ENCODE data around the gene HSPA9.

The HSPA9 gene

GRCh38 chr5:138543730-138544104, 31.5 kb downstream of the HSPA9 start:
- CTCF ChIA-PET = interaction anchor here (0.6 to 2.9 kb wide), 3 partner anchors 40 to 1370 kb away, joined by 4 to 10 read pairs (median 6); no protein-coding TSS in a partner anchor
- H3K4me1 ChIP-seq (ENCODE audit: control insufficient read depth, insufficient read depth, low read length) = peaks cover 11% of the 10 kb centered on the region
- POLR2A ChIA-PET = interaction anchor here (0.6 to 2.7 kb wide), 26 partner anchors 9 to 655 kb away, joined by 3 to 30 read pairs (median 5); partner anchors contain the start of genes BRD8, CDC23, CDC25C and EGR1
- peaks cover 0 to 30% of the 10 kb centered on the region in 2 experiments; a peak in 2 of 3 replicates for H3K36me3 ChIP-seq (ENCODE audit: control insufficient read depth in 2 of 2, insufficient read depth in 1 of 2, low read length in 2 of 2)
- TF ChIP-seq ZNF501 (tag by site-specific recombination; IDR thresholded peaks at IDR 0.05) = peak; percentile 48; the same call in 1 of the 2 replicates
- TF ChIP-seq ZNF138 (tag by site-specific recombination; IDR thresholded peaks at IDR 0.05; ENCODE audit: borderline replicate concordance) = 0 out of 2 replicates have a peak, but pooled peaks have one; percentile 61
- peak; percentile 82 for TF ChIP-seq ZNF600 (tag by site-specific recombination; IDR thresholded peaks at IDR 0.05)
- 0 out of 2 replicates have a peak, but pooled peaks have one; percentile 58 for TF ChIP-seq BCL11B (tag by site-specific recombination; IDR thresholded peaks at IDR 0.05; ENCODE audit: low read depth)
- no peak for TF ChIP-seq ZNF335 (tag by site-specific recombination; conservative IDR thresholded peaks at IDR 0.05)
- TF ChIP-seq ZNF510 (tag by site-specific recombination; IDR thresholded peaks at IDR 0.05; ENCODE audit: insufficient replicate concordance) = no peak
- no peak for TF ChIP-seq ZNF518A (tag by site-specific recombination; conservative IDR thresholded peaks at IDR 0.05; ENCODE audit: low read depth)
- 0 out of 2 replicates have a peak, but pooled peaks have one; percentile 1 for TF ChIP-seq ZNF391 (tag by site-specific recombination; IDR thresholded peaks at IDR 0.05; ENCODE audit: borderline replicate concordance, low read depth)
- TF ChIP-seq ZNF560 (tag by site-specific recombination; IDR thresholded peaks at IDR 0.05; ENCODE audit: borderline replicate concordance) = no peak
- TF ChIP-seq ZFP37 (tag by site-specific recombination; IDR thresholded peaks at IDR 0.05) = 0 out of 2 replicates have a peak, but pooled peaks have one; percentile 56
- peak; percentile 5; the same call in 1 of the 2 replicates for TF ChIP-seq ZSCAN30 (tag by site-specific recombination; IDR thresholded peaks at IDR 0.05)
- no peak for TF ChIP-seq ZNF133 (tag by site-specific recombination; IDR thresholded peaks at IDR 0.05)
- no peak for TF ChIP-seq ZNF555 (tag by site-specific recombination; conservative IDR thresholded peaks at IDR 0.05)
- TF ChIP-seq FEZF1 (tag by site-specific recombination; IDR thresholded peaks at IDR 0.05) = no peak
- H3K9me3 ChIP-seq (ENCODE audit: control insufficient read depth, insufficient read depth, low read depth, low read length) = no peaks in the 10 kb centered on the region
- peak overlapping the region; percentile 98 for H3K4me3 ChIP-seq (ENCODE audit: low read depth, low read length)
- peak overlapping the region; percentile 76 for H3K27ac ChIP-seq (ENCODE audit: extremely low read depth, low read depth, low read length)

GRCh38 chr5:138542956-138543729, 32.1 kb downstream of the HSPA9 start, which contains the start of gene ETF1:
Gene ETF1, minus strand, starts transcription at chr5:138543236. Its CDS starts 318 bp downstream, at chr5:138542918.
- no peaks in the 10 kb centered on the region for H3K9me3 ChIP-seq (ENCODE audit: control insufficient read depth, insufficient read depth, low read depth, low read length)
- peak within 1 kb of the TSS; percentile 77 for H3K27ac ChIP-seq (ENCODE audit: extremely low read depth, low read depth, low read length)
- peaks cover 11% of the 10 kb centered on the region for H3K4me1 ChIP-seq (ENCODE audit: control insufficient read depth, insufficient read depth, low read length)
- H3K36me3 ChIP-seq (ENCODE audit: control insufficient read depth in 2 of 2, insufficient read depth in 1 of 2, low read length in 2 of 2) = peaks cover 0 to 35% of the 10 kb centered on the region in 2 experiments; a peak in 2 of 3 replicates
- ChIA-PET CTCF (interaction anchor here (0.6 to 2.9 kb wide), 4 partner anchors 11 to 1370 kb away, joined by 3 to 10 read pairs (median 5); no protein-coding TSS in a partner anchor), POLR2A (interaction anchor here (0.6 to 2.7 kb wide), 26 partner anchors 8 to 751 kb away, joined by 3 to 30 read pairs (median 5); partner anchors contain the start of genes BRD8, CDC23, CDC25C and EGR1)
- H3K4me3 ChIP-seq (ENCODE audit: low read depth, low read length) = peak within 1 kb of the TSS; percentile 100
- TF ChIP-seq BCL6B (tag by site-specific recombination; IDR thresholded peaks at IDR 0.05) = no peak
- no peak for TF ChIP-seq PRDM2 (tag by site-specific recombination; IDR thresholded peaks at IDR 0.05; ENCODE audit: borderline replicate concordance)
- no peak for TF ChIP-seq ZNF555 (tag by site-specific recombination; conservative IDR thresholded peaks at IDR 0.05)
- TF ChIP-seq HOXD13 (CRISPR knock-in tag; IDR thresholded peaks at IDR 0.05; ENCODE audit: borderline replicate concordance) = no peak
- no peak; the same call in none of the 2 replicates for TF ChIP-seq ZFP37 (tag by site-specific recombination; IDR thresholded peaks at IDR 0.05)
- peak; percentile 99 for TF ChIP-seq ZBTB21 (tag by site-specific recombination; IDR thresholded peaks at IDR 0.05)
- no peak for TF ChIP-seq ZNF121 (tag by site-specific recombination; IDR thresholded peaks at IDR 0.05)
- no peak for TF ChIP-seq PRDM1 (tag by site-specific recombination; IDR thresholded peaks at IDR 0.05)

Data from HEK293 (cell line).